C4-2B (cell line): ENCODE measurements around the gene ANGPTL2.

Source experiments
- CTCF ChIP-seq: fragments of 450-650 bp; conservative IDR thresholded peaks from 2 replicates; pipeline ENCODE4 v1.5.1; 2017; ENCODE audit warnings: mild to moderate bottlenecking
- ZFX ChIP-seq: fragments of 450-650 bp; IDR thresholded peaks from 2 replicates; pipeline ENCODE4 v1.6.1; 2017

GRCh38 chr9:127066851-127067136 lies 55.6 kb downstream of the ANGPTL2 start:
- TF ChIP-seq CTCF (no peak), ZFX (no peak)
